ACC112 (cell line): Measurements from ENCODE around the gene MYOM1.
"Not testable (repeated sequence)": the region's sequence is repeated elsewhere in the genome, so short reads cannot be mapped to it uniquely, and the experiment has no call there.

Experiments
- H2AFZ ChIP-seq: fragments of 200-600 bp; sonication (generic); one replicate; pipeline ENCODE4 v1.6.0; 2017; ENCODE audit warnings: antibody characterized with exemption, low read length; ENCODE audit not compliant: unreplicated experiment
- H3K27ac ChIP-seq: fragments of 200-600 bp; sonication (generic); 2 replicates; pipeline ENCODE4 v1.5.1; 2014; ENCODE audit warnings: low read depth, mild to moderate bottlenecking, antibody characterized with exemption, low read length, moderate library complexity
- H3K27me3 ChIP-seq: fragments of 200-600 bp; sonication (generic); 2 replicates; pipeline ENCODE4 v1.6.1; 2014; ENCODE audit warnings: mild to moderate bottlenecking, antibody characterized with exemption, low read length, moderate library complexity, mixed read lengths; ENCODE audit not compliant: insufficient read depth
- H3K36me3 ChIP-seq: fragments of 200-600 bp; sonication (generic); 2 replicates; pipeline ENCODE4 v1.6.1; 2016; ENCODE audit warnings: mild to moderate bottlenecking, antibody characterized with exemption, low read length, moderate library complexity, mixed read lengths; ENCODE audit not compliant: insufficient read depth
- H3K4me1 ChIP-seq: fragments of 200-600 bp; sonication (generic); one replicate; pipeline ENCODE4 v1.6.1; 2016; ENCODE audit warnings: low read length, mixed read lengths; ENCODE audit not compliant: insufficient read depth, unreplicated experiment, control insufficient read depth
- H3K4me3 ChIP-seq: fragments of 200-600 bp; sonication (generic); 2 replicates; pipeline ENCODE4 v1.5.1; 2014; ENCODE audit warnings: mild to moderate bottlenecking, low read depth, low read length
- H3K79me2 ChIP-seq: fragments of 200-600 bp; sonication (generic); one replicate; pipeline ENCODE4 v1.6.0; 2016; ENCODE audit warnings: low read length; ENCODE audit not compliant: control insufficient read depth, unreplicated experiment, insufficient read depth

Gene MYOM1

GRCh38 chr18:3079653-3080052, 140.1 kb downstream of the MYOM1 start:
- H3K27ac ChIP-seq: no peak overlapping the region
- no peak overlapping the region for H2AFZ ChIP-seq
- no peaks in the 10 kb centered on the region for H3K36me3 ChIP-seq
- no peaks in the 10 kb centered on the region for H3K79me2 ChIP-seq
- H3K4me3 ChIP-seq: no peak overlapping the region
- H3K27me3 ChIP-seq: no peaks in the 10 kb centered on the region
- no peaks in the 10 kb centered on the region for H3K4me1 ChIP-seq

GRCh38 chr18:3075491-3075890, 144.3 kb downstream of the MYOM1 start:
- no peak overlapping the region for H3K27ac ChIP-seq
- H3K4me1 ChIP-seq: no peaks in the 10 kb centered on the region
- no peak overlapping the region for H3K4me3 ChIP-seq
- H3K79me2 ChIP-seq: no peaks in the 10 kb centered on the region
- no peaks in the 10 kb centered on the region for H3K36me3 ChIP-seq
- no peak overlapping the region for H2AFZ ChIP-seq
- no peaks in the 10 kb centered on the region for H3K27me3 ChIP-seq

GRCh38 chr18:3074087-3074486, 145.7 kb downstream of the MYOM1 start:
- Histone ChIP-seq H3K4me3 (no peak overlapping the region), H3K27ac (no peak overlapping the region), H3K4me1 (no peaks in the 10 kb centered on the region), H2AFZ (no peak overlapping the region), H3K79me2 (no peaks in the 10 kb centered on the region), H3K27me3 (no peaks in the 10 kb centered on the region), H3K36me3 (no peaks in the 10 kb centered on the region)

GRCh38 chr18:3073353-3073752, 146.4 kb downstream of the MYOM1 start:
- not testable (repeated sequence) for H3K27me3 ChIP-seq, H3K27ac ChIP-seq, H3K79me2 ChIP-seq, H3K36me3 ChIP-seq, H3K4me1 ChIP-seq, H2AFZ ChIP-seq, H3K4me3 ChIP-seq

- no peak overlapping the region for H2AFZ ChIP-seq
- H3K4me3 ChIP-seq: no peak overlapping the region
- H3K27ac ChIP-seq: no peak overlapping the region
- H3K27me3 ChIP-seq: no peaks in the 10 kb centered on the region
- H3K79me2 ChIP-seq: no peaks in the 10 kb centered on the region
- no peaks in the 10 kb centered on the region for H3K36me3 ChIP-seq
- H3K4me1 ChIP-seq: no peaks in the 10 kb centered on the region
Observed at GRCh38 chr18:3071676-3072075, 148.1 kb downstream of the MYOM1 start.

- H3K27me3 ChIP-seq: no peaks in the 10 kb centered on the region
- H3K27ac ChIP-seq: no peak overlapping the region
- no peak overlapping the region for H3K4me3 ChIP-seq
- no peaks in the 10 kb centered on the region for H3K4me1 ChIP-seq
- no peak overlapping the region for H2AFZ ChIP-seq
- no peaks in the 10 kb centered on the region for H3K79me2 ChIP-seq
- H3K36me3 ChIP-seq: no peaks in the 10 kb centered on the region
Observed at GRCh38 chr18:3069671-3070433, 149.9 kb downstream of the MYOM1 start.

GRCh38 chr18:3067722-3068121, 152.0 kb downstream of the MYOM1 start:
- Histone ChIP-seq H3K4me3 (peak overlapping the region; percentile 37; the same call in 1 of the 2 replicates), H2AFZ (no peak overlapping the region), H3K4me1 (no peaks in the 10 kb centered on the region), H3K79me2 (no peaks in the 10 kb centered on the region), H3K27me3 (no peaks in the 10 kb centered on the region), H3K27ac (no peak overlapping the region), H3K36me3 (no peaks in the 10 kb centered on the region)

GRCh38 chr18:3067165-3067661, 152.6 kb downstream of the MYOM1 start:
- H3K27me3 ChIP-seq: no peaks in the 10 kb centered on the region
- no peaks in the 10 kb centered on the region for H3K79me2 ChIP-seq
- H3K4me1 ChIP-seq: no peaks in the 10 kb centered on the region
- no peaks in the 10 kb centered on the region for H3K36me3 ChIP-seq
- H2AFZ ChIP-seq: no peak overlapping the region
- no peak overlapping the region for H3K27ac ChIP-seq
- H3K4me3 ChIP-seq: peak overlapping the region; percentile 37; the same call in 1 of the 2 replicates

- Histone ChIP-seq H3K4me3 (no peak overlapping the region), H3K79me2 (no peaks in the 10 kb centered on the region), H3K27me3 (no peaks in the 10 kb centered on the region), H3K36me3 (no peaks in the 10 kb centered on the region), H3K27ac (no peak overlapping the region), H2AFZ (no peak overlapping the region), H3K4me1 (no peaks in the 10 kb centered on the region)
Observed at GRCh38 chr18:3066341-3067110, 153.2 kb downstream of the MYOM1 start.

- not testable (repeated sequence) for H3K36me3 ChIP-seq, H3K4me1 ChIP-seq, H3K4me3 ChIP-seq, H3K27me3 ChIP-seq, H3K27ac ChIP-seq, H2AFZ ChIP-seq, H3K79me2 ChIP-seq
Observed at GRCh38 chr18:3063766-3064165, 156.0 kb downstream of the MYOM1 start.
